Right renal cortex interstitium (tissue), 3 donors: Measurements from ENCODE around the gene DMRTB1. TPM values are rescaled to one million over a fixed set of nuclear protein-coding genes. Genes with fewer than 3 reads are reported as not detected.
"Not testable (repeated sequence)": the region's sequence is repeated elsewhere in the genome, so short reads cannot be mapped to it uniquely, and the experiment has no call there.

Experiments used
- DNase-seq, 3 donors: peaks; one replicate each; pipeline ENCODE4 v3.0.0-alpha.2; 2013; ENCODE audit warnings: low read depth in 3 of 3, low spot score in 2 of 3
- polyA plus RNA-seq, 3 donors: library from polyadenylated mRNA; unstranded; fragments of 120-200 nt; gene quantifications; one replicate each; pipeline ENCODE4 v1.2.1, GENCODE V29; 2013; ENCODE audit not compliant: insufficient read length in 3 of 3

Gene DMRTB1
- polyA plus RNA-seq, 3 donors, result 0.07 to 0.24 (median 0.14) TPM

DNA sequence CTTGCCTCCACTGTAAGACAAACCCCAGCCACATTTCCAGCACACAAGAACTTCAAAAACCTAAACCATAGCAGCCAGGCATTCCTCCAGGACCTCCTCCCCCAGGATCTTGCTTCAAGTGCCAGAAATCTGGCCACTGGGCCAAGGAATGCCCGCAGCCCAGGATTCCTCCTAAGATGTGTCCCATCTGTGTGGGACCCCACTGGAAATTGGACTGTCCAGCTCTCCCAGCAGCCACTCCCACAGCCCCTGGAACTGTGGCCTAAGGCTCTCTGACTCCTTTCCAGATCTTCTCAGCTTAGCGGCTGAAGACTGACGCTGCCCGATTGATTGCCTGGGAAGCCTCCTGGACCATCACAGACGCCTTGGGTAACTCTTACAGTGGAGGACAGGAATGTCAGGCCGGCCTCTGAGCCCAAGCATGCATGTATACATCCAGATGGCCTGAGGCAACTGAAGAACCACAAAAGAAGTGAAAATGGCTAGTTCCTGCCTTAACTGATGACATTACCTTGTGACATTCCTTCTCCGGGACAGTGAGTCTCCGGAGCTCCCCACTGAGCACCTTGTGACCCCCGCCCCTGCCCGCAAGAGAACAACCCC, 24.7 kb upstream of the DMRTB1 start:
- not testable (repeated sequence) for DNase-seq

DNA sequence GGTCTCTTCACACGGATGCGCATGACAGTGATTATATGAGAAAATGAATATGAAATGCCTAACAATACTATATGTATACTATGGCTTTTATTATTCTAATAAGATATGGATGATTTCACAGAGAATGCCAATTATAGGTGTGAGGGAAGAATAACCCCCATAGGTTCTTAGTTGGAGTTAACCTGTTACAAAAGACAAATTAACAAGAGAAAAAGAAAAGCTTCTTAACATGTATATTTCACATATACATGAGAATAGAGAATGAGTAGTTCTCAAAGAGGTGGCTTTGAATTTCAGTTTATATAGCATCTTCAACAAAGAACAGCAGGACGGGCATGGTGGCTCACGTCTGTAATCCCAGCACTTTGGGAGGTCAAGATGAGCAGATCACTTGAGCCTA, 24.0 kb upstream of the DMRTB1 start:
- DNase-seq, result no peak

DNA sequence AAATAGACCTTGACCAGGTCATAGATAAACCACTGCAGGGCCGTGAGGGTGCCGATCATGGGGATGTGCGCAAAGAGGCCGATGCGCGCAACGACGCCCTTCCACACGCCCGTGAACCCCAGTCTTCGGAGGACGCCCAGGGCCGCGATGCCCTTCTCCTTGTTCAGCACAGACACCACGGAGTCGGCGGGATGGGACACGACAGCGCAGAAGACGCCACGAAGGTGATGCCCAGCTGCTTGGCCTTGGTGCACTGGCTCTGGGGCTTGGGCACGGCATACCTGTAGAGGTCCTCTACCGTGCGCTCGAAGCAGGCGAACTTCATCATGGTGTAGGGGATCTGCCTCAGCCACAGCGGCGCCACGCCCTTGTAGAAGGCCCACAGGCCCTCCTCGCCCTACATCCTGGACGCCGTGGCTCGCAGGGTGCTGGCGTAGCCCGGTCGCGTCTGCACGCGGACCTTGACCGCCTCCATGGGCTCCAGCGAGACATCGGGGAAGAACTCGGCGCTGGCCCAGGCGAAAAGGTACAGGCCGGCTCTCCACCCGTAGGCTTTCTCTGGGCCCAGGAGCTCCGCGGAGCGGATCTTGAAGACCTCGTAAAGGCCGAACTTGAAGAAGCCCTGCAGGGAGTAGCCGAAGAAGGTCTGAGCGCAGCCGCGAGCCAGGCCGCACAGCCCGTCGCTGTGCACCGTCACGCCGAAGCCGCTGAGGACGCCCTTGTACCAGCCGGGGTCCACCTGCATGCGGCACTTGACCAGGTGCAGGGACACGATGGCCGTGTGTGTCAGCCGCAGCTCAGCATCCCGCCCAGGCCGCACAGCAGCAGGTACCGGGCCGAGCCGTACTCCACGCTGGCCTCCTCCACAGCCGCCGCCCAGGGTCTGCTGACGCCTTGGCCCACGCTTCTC, 20.5 kb upstream of the DMRTB1 start:
- DNase-seq, result no peak

DNA sequence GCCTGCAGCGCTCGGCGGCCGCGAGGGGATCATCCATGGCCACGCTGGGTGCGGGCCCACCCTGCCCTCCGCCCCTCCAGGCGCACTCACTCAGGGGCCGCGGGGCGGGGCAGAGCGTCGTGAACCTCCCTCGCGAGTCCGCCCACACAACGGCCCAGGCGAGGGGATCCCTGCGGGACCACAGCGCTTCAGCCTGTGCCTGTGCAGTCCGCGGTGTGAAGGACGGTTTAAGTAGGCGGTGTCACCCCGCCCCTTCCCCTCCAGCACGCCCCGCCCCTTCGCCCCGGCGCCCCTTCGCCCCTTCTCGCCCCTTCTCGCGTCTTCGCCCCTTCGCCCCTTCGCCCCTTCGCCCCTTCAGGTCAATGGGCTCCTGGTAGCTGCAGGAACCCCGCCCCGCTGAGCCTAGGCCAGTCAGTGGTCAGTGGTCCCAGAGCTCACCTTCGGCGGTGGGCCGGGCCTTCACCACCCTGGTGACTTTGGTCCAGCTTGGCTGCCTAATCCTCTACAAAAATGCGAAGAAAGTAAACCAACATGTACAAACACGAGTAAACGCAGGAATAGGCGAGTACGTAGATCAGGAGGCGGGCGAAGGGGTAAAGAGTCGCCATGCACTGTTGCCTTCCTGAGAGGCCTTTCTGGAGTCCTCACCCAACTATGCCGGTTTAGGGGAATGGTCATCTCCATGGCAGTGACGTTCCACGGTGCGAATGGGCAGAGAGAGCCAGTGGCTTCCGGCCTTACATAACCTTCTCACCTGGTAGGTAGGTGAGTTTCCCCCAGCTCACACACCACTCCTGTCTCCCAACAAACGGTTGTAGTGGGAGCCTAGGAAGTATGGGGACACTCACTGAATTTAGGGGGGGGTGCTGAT, 19.6 kb upstream of the DMRTB1 start:
- no peak for DNase-seq

DNA sequence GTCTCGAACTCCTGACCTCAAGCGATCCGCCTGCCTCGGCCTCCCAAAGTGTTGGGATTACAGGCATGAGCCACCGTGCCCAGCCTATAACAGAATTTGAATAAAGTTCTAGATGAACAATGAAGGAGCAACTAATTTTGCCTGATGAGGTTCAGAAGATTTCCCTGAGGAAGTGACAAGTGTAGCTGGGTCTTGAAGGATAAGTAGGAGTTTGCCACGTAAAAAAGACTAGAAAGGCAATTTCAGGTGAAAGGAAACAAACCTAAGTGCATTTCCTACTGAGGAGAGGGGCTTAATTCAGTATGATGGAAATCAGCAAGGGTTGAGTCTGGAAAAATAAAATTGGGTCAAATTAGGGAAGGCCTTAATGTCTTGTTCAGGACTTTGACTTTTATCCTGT, 18.6 kb upstream of the DMRTB1 start:
- DNase-seq, result no peak

DNA sequence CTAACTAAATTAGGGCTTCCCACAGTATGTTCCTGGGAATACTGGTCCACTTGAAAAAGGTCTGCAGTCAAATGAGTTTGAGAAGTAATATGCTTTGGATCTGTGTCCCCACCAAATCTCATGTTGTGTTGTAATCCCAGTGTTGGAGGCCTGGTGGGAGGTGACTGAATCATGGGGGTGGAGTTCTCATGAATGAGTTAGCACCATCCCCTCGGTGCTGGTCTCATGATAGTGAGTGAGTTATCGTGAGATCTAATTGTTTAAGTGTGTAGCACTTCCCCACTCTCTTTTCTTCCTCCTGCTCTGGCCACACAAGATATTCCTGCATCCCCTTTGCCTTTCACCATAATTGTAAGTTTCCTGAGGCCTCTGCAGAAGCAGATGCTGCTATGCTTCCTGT, 16.9 kb upstream of the DMRTB1 start:
- no peak for DNase-seq

DNA sequence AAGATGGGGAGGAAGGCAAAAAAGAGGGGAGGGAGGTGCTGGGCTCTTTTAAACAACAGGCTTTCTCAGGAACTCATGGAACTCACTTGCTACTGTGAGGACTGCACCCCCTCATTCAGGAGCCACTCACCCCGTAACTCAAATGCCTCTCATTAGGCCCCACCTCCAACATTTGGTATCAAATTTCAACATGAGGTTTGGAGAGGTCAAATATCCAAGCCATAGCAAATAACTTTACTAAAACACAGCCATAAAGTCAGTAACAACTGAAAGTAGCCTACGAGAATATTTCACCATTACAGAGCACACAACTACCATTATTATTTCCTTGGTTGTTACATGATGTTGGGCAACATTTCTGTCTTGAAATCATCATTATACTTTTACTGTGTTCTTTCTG, 13.1 kb upstream of the DMRTB1 start:
- DNase-seq, result no peak

DNA sequence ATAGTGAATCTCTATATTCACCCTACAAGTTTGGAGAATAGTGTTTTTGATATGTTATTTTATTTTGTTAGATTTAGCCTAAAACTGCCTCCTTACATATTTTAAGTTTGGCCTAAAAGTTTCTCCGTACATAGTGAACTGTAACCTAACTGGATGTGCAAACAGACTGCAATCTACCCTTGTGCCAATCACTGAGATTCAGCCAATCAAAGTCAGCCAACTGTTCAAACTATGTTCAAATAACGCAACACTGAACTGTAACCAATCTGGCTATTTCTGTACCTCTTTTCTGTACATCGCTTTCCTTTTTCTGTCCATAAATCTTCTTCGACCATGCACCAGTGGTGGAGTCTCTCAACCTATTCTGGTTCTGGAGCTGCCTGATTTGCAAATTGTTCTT, 11.8 kb upstream of the DMRTB1 start:
- no peak for DNase-seq

DNA sequence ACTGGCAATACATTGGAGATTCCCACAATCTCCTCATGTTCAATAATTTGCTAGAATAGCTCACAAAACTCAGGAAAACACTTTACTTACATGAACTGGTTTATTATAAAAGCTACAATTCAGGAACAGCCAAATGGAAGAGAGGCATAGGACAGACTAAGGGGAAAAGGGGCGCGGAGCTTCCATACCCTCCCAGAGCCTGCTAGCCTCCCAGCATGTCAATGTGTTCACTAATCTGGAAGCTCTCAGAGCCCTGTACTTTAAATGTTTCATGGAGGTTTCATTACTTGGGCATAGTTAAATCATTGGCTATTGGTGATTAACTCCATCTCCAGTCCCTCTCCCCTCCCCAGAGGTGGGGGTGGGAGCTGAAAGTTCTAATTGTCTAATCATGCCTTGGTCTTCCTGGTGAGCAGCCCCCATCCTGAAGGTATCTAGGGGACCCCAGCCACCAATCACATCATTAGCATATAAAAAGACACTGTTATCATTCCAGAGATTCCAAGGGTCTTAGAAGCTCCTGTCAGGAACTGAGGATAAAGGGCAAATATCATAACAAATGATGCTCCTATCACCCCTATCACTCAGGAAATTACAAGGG, 10.9 kb upstream of the DMRTB1 start:
- no peak for DNase-seq

DNA sequence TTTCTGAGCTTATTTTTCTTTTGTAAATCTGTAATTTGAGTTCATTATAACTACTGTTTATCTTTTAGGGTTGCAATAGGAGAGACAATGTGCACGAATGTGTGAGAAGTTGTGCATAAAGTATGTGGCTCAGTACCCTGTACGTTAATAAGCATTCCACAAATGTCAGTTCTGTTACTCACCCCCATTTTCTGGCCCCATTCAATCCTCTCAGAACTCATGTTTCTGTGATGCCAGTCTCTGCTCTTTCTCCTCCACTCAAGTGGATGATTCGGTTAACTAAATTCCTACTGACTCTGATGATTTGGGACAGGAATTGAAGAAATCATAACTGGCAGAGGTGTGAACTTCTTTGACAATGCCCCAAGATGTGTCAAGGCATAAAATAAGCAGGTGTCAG, 10.2 kb upstream of the DMRTB1 start:
- no peak for DNase-seq

DNA sequence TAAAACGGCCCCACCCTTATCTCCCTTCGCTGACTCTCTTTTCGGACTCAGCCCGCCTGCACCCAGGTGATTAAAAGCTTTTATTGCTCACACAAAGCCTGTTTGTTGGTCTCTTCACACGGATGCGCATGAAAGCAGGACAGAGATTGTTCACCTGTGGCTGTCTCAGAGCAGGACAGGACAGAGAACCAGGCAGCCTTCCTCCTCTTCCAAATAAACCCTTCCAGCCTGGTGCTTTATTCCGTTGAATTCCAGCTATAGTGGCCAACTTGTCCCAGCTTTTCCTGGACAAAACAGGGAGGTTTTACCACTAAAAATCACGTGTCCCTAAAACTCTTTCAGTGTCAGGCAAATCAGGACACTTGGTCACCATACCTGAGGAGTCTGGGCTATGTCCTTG, 9.5 kb upstream of the DMRTB1 start:
- no peak for DNase-seq

DNA sequence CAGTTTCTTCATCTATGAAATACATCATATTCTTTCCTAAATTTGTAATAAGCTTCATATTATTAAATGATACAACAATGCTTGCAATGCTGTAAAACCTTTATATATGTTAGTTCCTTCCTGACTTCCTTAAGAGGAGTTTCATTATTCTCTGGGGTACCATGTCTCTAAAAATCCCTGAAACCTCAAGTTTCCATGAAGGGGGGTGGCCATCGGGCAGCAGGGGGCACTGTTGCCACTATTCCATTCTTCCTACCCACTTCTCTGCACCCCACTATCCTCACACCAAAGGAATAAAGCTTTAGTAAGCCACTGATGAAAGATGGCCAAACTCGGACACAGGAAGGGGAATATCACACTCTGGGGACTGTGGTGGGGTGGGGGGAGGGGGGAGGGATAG, 9.0 kb upstream of the DMRTB1 start:
- no peak for DNase-seq

DNA sequence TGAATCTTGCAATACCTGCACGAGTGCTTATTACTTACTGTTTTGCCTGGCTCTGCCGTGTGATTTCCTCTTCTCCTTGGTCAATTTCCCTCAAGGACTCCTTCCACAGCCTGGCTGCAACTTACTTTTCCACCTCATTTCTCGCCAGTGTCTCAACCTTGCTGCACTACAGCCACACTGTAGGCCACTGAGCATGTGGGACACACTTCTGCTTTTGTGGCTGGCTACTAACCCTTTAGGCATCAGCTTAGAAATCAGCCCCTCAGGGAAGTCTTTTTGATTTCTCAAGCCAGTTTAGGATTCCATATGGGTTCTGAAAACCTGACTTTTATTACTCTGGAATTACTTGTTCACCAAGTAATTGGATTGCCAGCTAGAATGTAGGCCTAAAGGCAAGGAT, 5.2 kb upstream of the DMRTB1 start:
- DNase-seq, result no peak

DNA sequence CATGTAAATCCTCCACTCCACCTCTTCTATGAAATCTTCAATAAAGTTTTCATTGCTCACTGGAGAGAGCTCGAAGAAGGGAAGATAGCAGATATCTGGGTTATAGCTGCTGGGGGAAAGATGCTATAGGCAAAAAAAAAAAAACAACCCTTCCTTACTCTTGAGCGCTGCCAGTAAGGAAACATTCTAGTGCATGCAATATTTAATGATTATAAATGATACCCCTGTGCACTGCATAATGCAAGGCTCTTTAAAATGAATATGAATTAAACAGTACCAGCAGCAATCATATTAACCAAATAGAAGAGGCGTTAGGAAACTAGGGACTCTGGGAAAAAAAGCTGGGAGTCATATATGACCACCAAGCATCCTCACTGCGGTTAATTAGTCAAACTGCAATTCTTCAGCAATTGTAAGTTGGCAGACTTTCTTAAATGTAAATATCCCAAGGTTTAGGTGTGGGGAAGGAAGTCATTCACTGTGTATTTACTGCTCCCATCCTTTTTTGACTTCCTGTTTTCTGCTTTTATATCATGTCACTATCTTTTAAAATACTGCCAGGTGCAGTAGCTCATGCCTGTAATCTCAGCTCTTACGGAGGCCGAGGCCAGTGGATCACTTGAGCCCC, 3.7 kb upstream of the DMRTB1 start:
- DNase-seq, result no peak

DNA sequence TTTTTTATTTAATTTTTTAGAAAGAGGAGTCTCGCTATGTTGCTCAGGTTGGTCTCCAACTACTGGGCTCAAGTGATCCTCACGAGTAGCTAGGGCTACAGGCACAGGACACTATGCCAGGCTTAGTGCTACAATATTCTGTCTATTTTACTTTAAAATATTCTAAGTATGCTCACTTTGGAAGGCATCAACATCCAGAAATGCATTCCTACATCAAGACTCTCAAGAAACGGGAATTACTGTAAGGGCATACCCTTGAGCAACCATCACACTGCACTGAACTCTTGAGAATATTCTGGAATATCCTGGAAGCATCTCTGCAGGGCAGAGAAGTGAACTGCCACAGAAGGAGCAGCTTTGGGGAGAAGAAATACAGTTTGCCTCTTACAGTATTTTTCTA, 565 bp upstream of the DMRTB1 start:
- DNase-seq, result no peak

DNA sequence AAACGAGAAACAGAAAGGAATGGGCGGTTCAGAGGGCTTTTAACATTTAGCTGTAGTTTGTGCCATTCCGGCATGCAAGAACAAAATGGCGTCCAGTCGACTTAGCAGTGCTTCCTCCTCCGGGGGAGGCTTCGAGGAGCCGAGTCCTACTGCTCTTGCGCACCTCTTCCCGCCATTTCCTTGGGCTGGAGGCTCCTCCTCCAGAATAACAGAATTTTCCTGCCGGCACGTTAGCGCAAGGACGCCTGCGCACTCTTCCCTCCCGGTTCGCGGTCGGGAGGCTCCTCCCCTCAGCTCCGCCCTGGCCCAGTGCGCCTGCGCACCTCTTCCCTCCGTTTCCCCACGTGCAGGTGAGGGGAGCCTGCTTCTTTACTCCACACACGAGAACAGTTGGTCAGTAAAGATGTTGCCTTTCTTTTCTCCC, 1.0 kb downstream of the DMRTB1 start:
- no peak for DNase-seq

DNA sequence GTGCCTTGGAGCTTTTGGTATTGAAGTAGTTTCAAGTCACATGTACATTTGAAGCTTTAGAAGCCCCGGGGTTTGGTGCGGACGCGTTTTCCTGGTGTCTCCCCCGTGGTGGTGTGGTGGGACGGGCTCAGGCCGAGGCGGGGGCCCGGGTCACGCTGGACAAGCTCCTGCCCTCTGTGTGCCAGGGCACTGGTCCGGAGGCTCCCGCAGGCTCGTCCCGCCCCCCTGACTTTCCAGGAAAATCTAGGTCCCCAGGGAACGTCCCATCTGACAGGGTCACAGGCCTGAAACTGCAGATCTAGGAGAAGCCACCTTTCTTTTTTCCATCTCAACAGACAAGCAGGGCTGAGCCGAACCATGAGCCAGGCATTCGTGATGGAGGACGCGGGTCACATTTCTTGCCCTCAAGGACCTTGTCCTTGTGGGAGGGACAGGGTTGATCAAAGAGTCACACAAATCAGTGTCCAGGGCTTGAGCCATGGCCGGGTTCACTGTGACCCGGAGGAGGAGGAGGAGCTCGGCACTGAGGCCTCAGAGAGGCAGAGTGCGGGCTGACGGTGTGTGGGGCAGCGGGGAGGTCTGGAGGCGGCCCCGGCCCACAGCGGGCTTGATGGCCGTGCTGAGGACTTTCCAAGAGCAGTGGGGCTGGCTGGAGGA, 1.6 kb downstream of the DMRTB1 start:
- DNase-seq, result peak in 1 of 3 donors; percentile 49

DNA sequence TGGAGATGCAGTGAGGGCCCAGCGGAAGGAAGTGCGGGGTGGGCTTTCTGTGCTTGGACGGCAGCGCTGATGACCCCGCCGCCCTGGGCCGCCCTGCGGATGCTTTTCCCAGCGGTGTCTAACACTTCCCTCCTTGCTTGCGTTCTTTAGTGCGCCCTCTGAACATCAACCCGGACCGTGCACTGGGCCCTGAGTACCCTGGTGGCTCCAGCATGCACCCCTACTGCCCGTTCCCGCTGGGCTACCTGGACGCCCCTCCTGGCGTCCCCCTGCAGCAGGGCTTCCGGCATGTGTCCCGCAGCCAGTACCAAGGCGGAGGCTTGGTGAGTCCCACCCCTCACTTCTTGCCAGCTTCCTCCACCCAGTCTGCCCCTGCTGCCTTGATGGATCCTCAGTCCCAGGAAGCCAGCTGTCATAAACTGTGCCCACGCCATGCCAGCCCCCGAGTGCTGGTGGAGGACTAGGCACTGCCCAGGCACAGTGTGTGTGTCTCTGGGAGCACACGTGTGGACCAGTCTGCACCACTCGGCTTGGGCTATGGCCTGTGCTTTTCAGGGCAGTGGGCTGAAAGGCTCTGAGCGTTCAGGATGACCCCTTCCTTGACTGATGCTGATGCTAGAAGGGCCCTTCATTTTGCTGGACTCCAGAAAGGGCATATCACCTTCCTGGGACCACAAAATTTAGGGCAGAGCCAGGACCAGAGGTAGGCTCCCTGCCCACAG, 2.3 kb downstream of the DMRTB1 start:
- no peak for DNase-seq

DNA sequence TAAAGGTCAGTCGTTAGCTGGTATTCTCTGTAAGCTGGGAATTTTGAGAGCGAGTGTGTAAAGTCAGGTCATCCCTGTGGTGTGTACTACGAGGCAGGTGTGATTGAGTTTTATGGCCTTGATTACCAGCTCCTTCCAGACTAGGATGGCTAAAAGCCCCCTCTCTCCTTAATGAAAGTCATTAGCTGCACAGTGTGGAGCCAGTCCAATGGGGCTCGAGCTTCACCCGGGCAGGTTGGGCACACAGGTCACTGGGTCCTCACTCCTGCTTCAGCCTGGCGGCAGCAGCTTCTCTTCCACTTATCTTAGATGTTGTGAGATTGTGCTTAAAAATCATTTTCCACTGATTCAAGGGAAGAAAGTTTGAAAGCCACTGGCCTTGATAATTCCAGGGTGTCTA, 3.0 kb downstream of the DMRTB1 start:
- DNase-seq, result no peak
